ENCODE data around the gene NFAM1. TPM values are rescaled to one million over a fixed set of nuclear protein-coding genes. Genes with fewer than 3 reads are reported as not detected.

The NFAM1 gene
- total RNA-seq: 10 to 100 TPM in 1 of 5 donors, 1 to 10 TPM in 3, under 1 TPM in 1; 0.45 to 18.1 (median 2.8) TPM
- polyA plus RNA-seq: under 1 TPM; 0.15 to 0.56 (median 0.28) TPM
- long read RNA-seq, donor 1: 0 reads
- long read RNA-seq, donor 2: 0 reads
- long read RNA-seq, donor 3: 0 reads
- long read RNA-seq, donor 4: 0 reads
- long read RNA-seq, donor 5: 0 reads
- long read RNA-seq, donor 6: 0 reads
- long read RNA-seq, donor 7, full-length matches to known transcripts: 1 of 1 reads
- long read RNA-seq, donor 7, partial matches to known transcripts: 0 of 1 reads
- long read RNA-seq, donor 7, other reads (novel, unspliced or antisense): 0 of 1 reads
- long read RNA-seq, donor 8: 0 reads
- long read RNA-seq, donor 9: 0 reads
- long read RNA-seq, donor 10: 0 reads

- WGBS, 5 donors: 21 to 43% (median 30%) methylated on average over 15 to 24 of the region's 24 CpGs
- H3K9me3 ChIP-seq: no peaks in the 10 kb centered on the region
- DNase-seq: peak; percentile 44 to 54
- H3K27me3 ChIP-seq: peaks cover 0 to 76% (median 14%) of the 10 kb centered on the region in 3 donors
- no peak for TF ChIP-seq EP300 (IDR thresholded peaks at IDR 0.05)
- TF ChIP-seq CTCF (IDR thresholded peaks at IDR 0.05): no peak
- H3K4me3 ChIP-seq: peak within 1 kb of the TSS in 3 of 4 donors; percentile 23 to 46 (median 36)
- intact Hi-C loops (cut with DNase I; ENCODE audit: low total_unique reads): loop anchor here (10.0 kb wide), 1 partner anchor 327 kb away; no protein-coding TSS in a partner anchor
- H3K4me1 ChIP-seq: peaks cover under 1 to 22% (median 5%) of the 10 kb centered on the region in 4 donors
- no peaks in the 10 kb centered on the region for H3K36me3 ChIP-seq
- peak within 1 kb of the TSS in 4 of 5 donors; percentile 22 to 75 (median 50) for H3K27ac ChIP-seq
Measured at GRCh38 chr22:42432020-42432596, at the start of gene NFAM1. NFAM1 (minus strand) TSS chr22:42432403; CDS start chr22:42432357, 46 bp downstream.

- Histone ChIP-seq H3K27me3 (peaks cover 0 to 4% (median 0%) of the 10 kb centered on the region in 3 donors), H3K36me3 (no peaks in the 10 kb centered on the region), H3K9me3 (no peaks in the 10 kb centered on the region), H3K4me1 (no peaks in the 10 kb centered on the region), H3K27ac (no peak overlapping the region), H3K4me3 (no peak overlapping the region)
- no peak for DNase-seq
- intact Hi-C loops (cut with DNase I; ENCODE audit: low total_unique reads): no loop called here
- WGBS, 5 donors: 80 to 97% (median 93%) methylated on average over 2 of the region's 2 CpGs
- no peak for TF ChIP-seq POLR2AphosphoS5 (IDR thresholded peaks at IDR 0.05)
- TF ChIP-seq EP300 (IDR thresholded peaks at IDR 0.05): no peak
- TF ChIP-seq POLR2A (IDR thresholded peaks at IDR 0.05): no peak
- no peak for TF ChIP-seq CTCF (IDR thresholded peaks at IDR 0.05)
Measured at GRCh38 chr22:42475122-42475521, 42.9 kb upstream of the NFAM1 start.

- Histone ChIP-seq H3K27ac (no peak overlapping the region), H3K4me3 (no peak overlapping the region), H3K36me3 (no peaks in the 10 kb centered on the region), H3K4me1 (no peaks in the 10 kb centered on the region), H3K27me3 (peaks cover 0 to 4% (median 0%) of the 10 kb centered on the region in 3 donors), H3K9me3 (no peaks in the 10 kb centered on the region)
- peak in 1 of 2 donors; percentile 72 for DNase-seq
- 72 to 77% (median 76%) methylated on average over 5 of the region's 5 CpGs for WGBS, 5 donors
- intact Hi-C loops (cut with DNase I; ENCODE audit: low total_unique reads): no loop called here
- TF ChIP-seq POLR2AphosphoS5 (IDR thresholded peaks at IDR 0.05) (no peak), CTCF (IDR thresholded peaks at IDR 0.05) (peak in 5 of 7 experiments; percentile 36 to 55 (median 47)), EP300 (IDR thresholded peaks at IDR 0.05) (no peak)
Measured at GRCh38 chr22:42473484-42474193, 41.4 kb upstream of the NFAM1 start.

- no peak for TF ChIP-seq CTCF (IDR thresholded peaks at IDR 0.05)
- no peak for TF ChIP-seq EP300 (IDR thresholded peaks at IDR 0.05)
- TF ChIP-seq POLR2AphosphoS5 (IDR thresholded peaks at IDR 0.05): no peak
- no peak for TF ChIP-seq POLR2A (IDR thresholded peaks at IDR 0.05)
- intact Hi-C loops (cut with DNase I; ENCODE audit: low total_unique reads): no loop called here
- no peak for DNase-seq
Measured at GRCh38 chr22:42472671-42473070, 40.5 kb upstream of the NFAM1 start.

More at GRCh38 chr22:42472671-42473070, 40.5 kb upstream of the NFAM1 start:
- WGBS, 5 donors: 82 to 91% (median 90%) methylated on average over 8 of the region's 8 CpGs
- Histone ChIP-seq H3K36me3 (no peaks in the 10 kb centered on the region), H3K9me3 (no peaks in the 10 kb centered on the region), H3K4me1 (no peaks in the 10 kb centered on the region), H3K4me3 (no peak overlapping the region), H3K27me3 (peaks cover 0 to 4% (median 0%) of the 10 kb centered on the region in 3 donors), H3K27ac (no peak overlapping the region)
